H1 (cell line): ENCODE results near the gene PSMB3. TPM values are rescaled to one million over a fixed set of nuclear protein-coding genes. Genes with fewer than 3 reads are reported as not detected.
A peak's percentile ranks its signal among the peaks of the same experiment; 100 is the strongest.

Experiments used
- CTCF ChIA-PET: fragments of 300-600 bp; sonication (Branson Sonifier 250); formaldehyde crosslinking; loops from one replicate; lab custom pipeline; 2021; ENCODE audit not compliant: partially characterized antibody; lab: Charles Lee
- POLR2A ChIA-PET: fragments of 300-600 bp; sonication (Branson Sonifier 250); formaldehyde crosslinking; loops from one replicate; lab custom pipeline; 2021; ENCODE audit warnings: inconsistent platforms; ENCODE audit not compliant: partially characterized antibody; lab: Charles Lee
- DNase-seq, 2 experiments: peaks; one replicate each; pipeline versions ENCODE4 v3.0.0 to v3.0.0-alpha.2; 2010 to 2022; ENCODE audit warnings: low spot score in 2 of 2, low read depth in 1 of 2, mixed read lengths in 1 of 2
- FAIRE-seq: peaks from 2 replicates; lab custom pipeline; 2011; peaks lifted over from hg19 to GRCh38; lab: Jason Lieb, UNC
- H2AFZ ChIP-seq: 2 replicates; pipeline ENCODE4 v1.8.1; 2012; ENCODE audit warnings: low read length, inconsistent platforms
- H2AK5ac ChIP-seq: 2 replicates; pipeline ENCODE4 v1.6.1; 2013; ENCODE audit warnings: low read depth, low read length
- H2BK120ac ChIP-seq: replicated peaks from 2 replicates; pipeline ENCODE3; 2013; ENCODE audit warnings: low read depth, low read length, inconsistent platforms
- H2BK12ac ChIP-seq: 2 replicates; pipeline ENCODE4 v1.6.1; 2013; ENCODE audit warnings: low read depth, low read length
- H2BK15ac ChIP-seq: 2 replicates; pipeline ENCODE4 v1.6.1; 2013; ENCODE audit warnings: low read length
- H2BK20ac ChIP-seq: 2 replicates; pipeline ENCODE4 v1.6.1; 2013; ENCODE audit warnings: low read length
- H2BK5ac ChIP-seq: 2 replicates; pipeline ENCODE4 v1.6.1; 2013; ENCODE audit warnings: low read depth, low read length
- H3K14ac ChIP-seq: 2 replicates; pipeline ENCODE4 v1.6.1; 2013; ENCODE audit warnings: inconsistent platforms; ENCODE audit not compliant: insufficient read length
- H3K18ac ChIP-seq: 2 replicates; pipeline ENCODE4 v1.6.1; 2013; ENCODE audit warnings: low read length; ENCODE audit errors: extremely low read depth
- H3K23ac ChIP-seq: 2 replicates; pipeline ENCODE4 v1.6.1; 2013; ENCODE audit warnings: inconsistent platforms; ENCODE audit not compliant: insufficient read length
- H3K23me2 ChIP-seq: 2 replicates; pipeline ENCODE4 v1.6.1; 2013; ENCODE audit warnings: low read depth, low read length
- H3K27ac ChIP-seq: 2 replicates; pipeline ENCODE4 v1.6.1; 2011; ENCODE audit warnings: low read depth, low read length, inconsistent platforms
- H3K27me3 ChIP-seq, 4 experiments: replicated peaks in 1 of 4; 1 replicate in 1 of 4; 2 replicates in 3 of 4; pipeline versions ENCODE4 v1.6.1 to v1.8.1; 2011 to 2013; ENCODE audit warnings: low read length in 3 of 4, mild to moderate bottlenecking in 3 of 4, inconsistent platforms in 2 of 4, mixed read lengths in 2 of 4, moderate library complexity in 1 of 4; ENCODE audit not compliant: control insufficient read depth in 3 of 4, insufficient read depth in 3 of 4; ENCODE audit errors: extremely low read depth in 1 of 4
- H3K36me3 ChIP-seq, 4 experiments: 2 replicates each; pipeline versions ENCODE4 v1.6.1 to v1.8.1; 2011 to 2013; ENCODE audit warnings: mild to moderate bottlenecking in 4 of 4, low read length in 3 of 4, moderate library complexity in 2 of 4, control low read depth in 1 of 4, inconsistent platforms in 1 of 4; ENCODE audit not compliant: insufficient read depth in 4 of 4, control insufficient read depth in 2 of 4
- H3K4ac ChIP-seq: replicated peaks from 2 replicates; pipeline ENCODE3; 2013; ENCODE audit warnings: low read length, low read depth, mixed read lengths, inconsistent platforms; ENCODE audit not compliant: insufficient read length
- H3K4me1 ChIP-seq, 4 experiments: replicated peaks in 1 of 4; 1 replicate in 1 of 4; 2 replicates in 3 of 4; pipeline versions ENCODE4 v1.6.1 to v1.8.1; 2011 to 2013; ENCODE audit warnings: low read length in 3 of 4, inconsistent platforms in 2 of 4, mixed read lengths in 1 of 4; ENCODE audit not compliant: insufficient read depth in 4 of 4, control insufficient read depth in 3 of 4
- H3K4me2 ChIP-seq, 2 experiments: 2 replicates each; pipeline versions ENCODE4 v1.6.1 to v1.8.1; 2011 to 2013; ENCODE audit warnings: low read depth in 2 of 2, low read length in 2 of 2, control low read depth in 1 of 2, inconsistent platforms in 1 of 2, mild to moderate bottlenecking in 1 of 2; ENCODE audit not compliant: insufficient read depth in 1 of 2
- H3K4me3 ChIP-seq, 4 experiments: fragments of 200-600, 300-600 bp in 1 of 4; sonication (generic), shearing (Covaris generic), sonication (Bioruptor Twin) in 1 of 4; 2 replicates each; pipeline versions ENCODE4 v1.5.1 to v1.8.1; 2011 to 2016; ENCODE audit warnings: low read length in 4 of 4, low read depth in 3 of 4, control low read depth in 2 of 4, inconsistent platforms in 2 of 4, mild to moderate bottlenecking in 2 of 4, mixed read lengths in 1 of 4, moderate library complexity in 1 of 4; ENCODE audit not compliant: insufficient read depth in 2 of 4; ENCODE audit errors: extremely low read depth in 1 of 4
- H3K56ac ChIP-seq: replicated peaks from 2 replicates; pipeline ENCODE3; 2013; ENCODE audit warnings: low read depth, mild to moderate bottlenecking, mixed read lengths, low read length, inconsistent platforms; ENCODE audit not compliant: insufficient read length
- H3K79me1 ChIP-seq: 2 replicates; pipeline ENCODE4 v1.6.1; 2013; ENCODE audit warnings: low read depth, low read length, control low read depth
- H3K79me2 ChIP-seq, 2 experiments: 2 replicates each; pipeline versions ENCODE4 v1.6.1 to v1.8.1; 2012 to 2013; ENCODE audit warnings: low read length in 2 of 2, mild to moderate bottlenecking in 2 of 2, inconsistent platforms in 1 of 2; ENCODE audit not compliant: insufficient read depth in 2 of 2, control insufficient read depth in 1 of 2
- H3K9ac ChIP-seq, 4 experiments: replicated peaks in 1 of 4; 1 replicate in 1 of 4; 2 replicates in 3 of 4; pipeline versions ENCODE4 v1.6.1 to v1.8.1; 2011 to 2013; ENCODE audit warnings: low read depth in 3 of 4, low read length in 3 of 4, control low read depth in 2 of 4, mild to moderate bottlenecking in 2 of 4, moderate library complexity in 2 of 4, inconsistent platforms in 1 of 4; ENCODE audit errors: extremely low read depth in 1 of 4
- H3K9me3 ChIP-seq, 2 experiments: 2 replicates each; pipeline versions ENCODE4 v1.6.1 to v1.8.1; 2012 to 2013; ENCODE audit warnings: mild to moderate bottlenecking in 2 of 2, moderate library complexity in 2 of 2, control low read depth in 1 of 2, inconsistent platforms in 1 of 2, low read depth in 1 of 2, low read length in 1 of 2, mixed read lengths in 1 of 2; ENCODE audit not compliant: insufficient read depth in 2 of 2
- H4K20me1 ChIP-seq, 2 experiments: replicated peaks in 1 of 2; 2 replicates each; pipeline versions ENCODE3 to v1.8.1; 2011 to 2013; ENCODE audit warnings: inconsistent platforms in 2 of 2, low read length in 2 of 2, mild to moderate bottlenecking in 1 of 2; ENCODE audit not compliant: insufficient read depth in 2 of 2, control insufficient read depth in 1 of 2
- H4K5ac ChIP-seq: 2 replicates; pipeline ENCODE4 v1.6.1; 2013; ENCODE audit warnings: low read length, low read depth, mixed read lengths, inconsistent platforms; ENCODE audit not compliant: insufficient read length
- H4K8ac ChIP-seq: 2 replicates; pipeline ENCODE4 v1.8.0; 2013; ENCODE audit warnings: mild to moderate bottlenecking, moderate library complexity, low read length, inconsistent platforms; ENCODE audit not compliant: insufficient read depth; ENCODE audit errors: extremely low read depth
- H4K91ac ChIP-seq: replicated peaks from 2 replicates; pipeline ENCODE3; 2013; ENCODE audit warnings: low read length, mixed read lengths, inconsistent platforms; ENCODE audit not compliant: insufficient read length
- CBX5 ChIP-seq: fragments of 300-800, 300-1000 bp; sonication (generic); IDR thresholded peaks from 2 replicates; pipeline ENCODE4 v1.7.1; 2016; ENCODE audit warnings: antibody characterized with exemption, low read length, low read depth
- WGBS, 2 experiments: shearing (Covaris generic) in 1 of 2; methylation state at CpG; one replicate each; pipeline versions ENCODE4 v1.1.6 to v1.1.7; 2013 to 2015; ENCODE audit warnings: low lambda C conversion rate in 2 of 2, mixed read lengths in 2 of 2, inconsistent platforms in 1 of 2, low coverage in 1 of 2, missing lambda C conversion rate in 1 of 2; ENCODE audit not compliant: insufficient replicate concordance in 2 of 2, insufficient coverage in 1 of 2, insufficient read length in 1 of 2; ENCODE audit errors: extremely low coverage in 1 of 2, missing lambda C conversion rate in 1 of 2; 5-methylcytosine and 5-hydroxymethylcytosine counted together
- polyA plus RNA-seq, 7 experiments: library from polyadenylated mRNA; depleted of rRNA in 3 of 7; stranded (reverse) in 5 of 7; unstranded in 2 of 7; fragments of >200 nt in 5 of 7; fragments of 200-250 nt in 2 of 7; gene quantifications; 1 replicate in 5 of 7; 2 replicates in 1 of 7; 4 replicates in 1 of 7; pipeline versions ENCODE4 v1.2.1 to v1.2.3, GENCODE V29; 2011 to 2013; ENCODE audit warnings: missing spikeins in 2 of 7, mixed read lengths in 2 of 7
- total RNA-seq: library from RNA; stranded (reverse); fragmentation: NEBNext Ultra II Directional; extraction: Animal tissue kit (Norgen Biotek cat#: 25700); gene quantifications from 2 replicates; pipeline ENCODE4 v1.2.1, GENCODE V29; 2021

Gene PSMB3
- total and polyA plus RNA-seq, 2 of the 8 experiments (the other 6 are each of a cell fraction or from before 2014, with no cell fraction given) = 291 to 914 TPM

DNA sequence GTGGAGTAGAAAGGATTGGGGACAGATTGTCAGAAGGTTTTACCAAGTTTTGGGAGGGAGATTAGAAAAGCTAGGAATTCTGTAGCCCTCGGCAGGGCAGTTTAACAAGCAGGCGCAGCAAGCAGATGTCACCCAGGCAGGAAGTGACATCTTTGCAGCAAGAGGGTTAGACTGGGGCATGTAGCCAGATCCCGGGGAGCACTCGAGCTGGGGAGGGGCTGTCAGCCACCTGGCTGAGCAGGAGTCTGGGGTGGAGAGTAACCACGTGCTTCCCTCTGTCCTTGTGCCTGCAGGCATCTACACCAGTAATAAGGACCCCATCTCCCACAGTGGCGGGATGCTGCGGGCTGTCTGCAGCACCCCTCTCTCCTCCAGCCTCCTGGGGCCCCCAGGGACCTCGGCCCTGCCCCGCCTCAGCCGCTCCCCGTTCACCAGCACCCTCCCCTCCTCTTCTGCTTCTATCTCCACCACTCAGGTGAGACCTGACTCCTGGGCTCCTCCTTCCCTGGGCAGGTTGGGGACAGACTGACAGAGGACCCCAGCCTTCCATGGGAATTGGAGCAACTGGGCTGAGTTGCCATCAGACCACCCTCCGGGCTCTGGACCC, 35.3 kb upstream of the PSMB3 start:
- no peak overlapping the region for H2AK5ac ChIP-seq
- no peak overlapping the region for H3K14ac ChIP-seq
- peaks cover 2% of the 10 kb centered on the region; the same call in 1 of the 2 replicates for H3K23me2 ChIP-seq
- H2BK5ac ChIP-seq = no peak overlapping the region
- H2BK15ac ChIP-seq = no peak overlapping the region
- no peak overlapping the region for H3K23ac ChIP-seq
- no peaks in the 10 kb centered on the region for H3K79me2 ChIP-seq
- no peaks in the 10 kb centered on the region for H3K9me3 ChIP-seq
- no peak overlapping the region for H3K4ac ChIP-seq
- H3K4me3 ChIP-seq = no peak overlapping the region
- H3K9ac ChIP-seq = no peak overlapping the region
- no peak overlapping the region for H2BK20ac ChIP-seq
- H3K27ac ChIP-seq = no peak overlapping the region
- no peaks in the 10 kb centered on the region for H4K20me1 ChIP-seq
- H3K18ac ChIP-seq = no peak overlapping the region
- H4K5ac ChIP-seq = no peak overlapping the region
- POLR2A ChIA-PET = interaction anchor here (1.0 to 3.9 kb wide), 5 partner anchors 9 to 18 kb away, joined by 3 to 38 read pairs (median 8); partner anchors contain the start of genes CISD3 and MLLT6
- no peaks in the 10 kb centered on the region for H3K79me1 ChIP-seq
- H3K4me2 ChIP-seq = no peak overlapping the region
- H3K36me3 ChIP-seq = no peaks in the 10 kb centered on the region
- peaks cover 14 to 41% (median 25%) of the 10 kb centered on the region in 4 experiments for H3K4me1 ChIP-seq
- H2BK120ac ChIP-seq = no peak overlapping the region
- no peak overlapping the region for H3K56ac ChIP-seq
- DNase-seq (no peak), FAIRE-seq (no peak)
- 87% methylated on average over 12 of the region's 12 CpGs; no CpG with 5 or more reads in 1 of the 2 experiments for WGBS, 2 experiments
- H3K27me3 ChIP-seq = peaks cover 0 to 11% (median 7%) of the 10 kb centered on the region in 4 experiments; a peak in 6 of 7 replicates
- peak overlapping the region; percentile 1; the same call in 1 of the 2 replicates for H4K8ac ChIP-seq
- no peak overlapping the region for H2BK12ac ChIP-seq
- no peak overlapping the region for H2AFZ ChIP-seq
- H4K91ac ChIP-seq = no peak overlapping the region
- CTCF ChIA-PET = interaction anchor here (0.6 to 7.9 kb wide), 5 partner anchors 12 to 1029 kb away, joined by 3 to 49 read pairs (median 4); no protein-coding TSS in a partner anchor
- no peak for TF ChIP-seq CBX5
